AG08396 (cell line): ENCODE measurements around the gene IRX3.

Experiments used
- DNase-seq: peaks from one replicate; pipeline ENCODE4 v3.0.0; 2012; ENCODE audit warnings: low spot score, mixed read lengths

The IRX3 gene

DNA sequence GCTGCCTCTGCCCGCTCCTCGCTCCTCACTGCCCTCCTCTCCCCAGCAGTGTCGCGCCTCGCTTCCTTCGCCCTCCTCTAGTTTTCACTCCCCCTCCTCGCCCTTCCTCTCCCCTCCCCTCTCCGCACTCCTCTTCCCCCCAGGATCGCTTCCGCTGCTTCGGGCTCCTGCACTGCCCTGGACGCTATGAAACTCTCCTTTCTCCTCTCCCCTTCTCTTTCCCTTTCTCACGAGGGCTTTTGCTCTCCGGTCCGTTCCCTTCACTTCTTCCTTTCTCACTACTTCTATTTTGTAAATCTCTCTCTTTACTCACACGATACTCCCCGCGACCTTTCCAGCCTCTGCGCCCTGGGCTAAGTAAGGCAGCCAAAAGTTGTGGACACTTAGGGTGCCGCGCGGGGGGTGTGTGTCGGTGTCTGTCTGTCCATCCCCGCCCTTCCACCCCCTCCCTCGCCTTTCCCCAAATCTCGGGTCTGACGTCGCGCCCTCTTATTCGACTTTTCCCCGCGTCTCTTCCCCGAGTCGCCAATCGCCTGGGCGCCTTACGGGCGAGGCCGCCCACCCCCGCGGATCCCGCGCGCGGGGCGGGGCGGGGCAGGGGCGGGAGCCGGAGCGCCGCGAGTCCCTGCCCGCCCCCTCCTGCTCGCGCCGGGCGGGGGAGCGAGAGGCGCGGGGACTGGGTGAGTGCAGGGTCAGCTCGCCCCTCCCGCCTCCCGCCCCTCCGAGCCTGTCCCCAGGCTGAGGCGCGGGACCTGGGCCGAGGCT, at the start of gene IRX3:
TSS of gene IRX3 (minus strand) at position 422 of the 765 bp plus-strand sequence. CDS start 737 bp downstream, outside the sequence.
- peak; percentile 81 for DNase-seq

GRCh38 chr16:54335230-54335629, 48.6 kb upstream of the IRX3 start:
- no peak for DNase-seq

DNA sequence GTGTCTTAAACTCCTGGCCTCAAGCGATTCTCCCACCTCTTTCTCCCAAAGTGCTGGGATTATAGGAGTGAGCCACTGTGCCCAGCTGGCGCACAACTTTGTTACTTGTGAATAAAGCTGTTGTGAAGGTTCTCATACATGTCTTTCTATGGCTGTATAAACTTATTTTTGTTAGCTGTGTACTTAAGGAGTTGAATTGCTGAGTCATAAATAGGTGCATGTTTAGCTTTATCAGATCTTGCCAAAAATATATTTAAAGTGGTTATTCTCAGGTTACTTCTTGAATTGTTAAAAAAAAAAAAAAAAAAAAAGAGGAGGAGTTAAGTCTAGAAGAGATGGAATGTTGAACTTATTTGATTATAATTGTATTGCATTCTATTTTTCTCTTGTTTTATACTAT, 47.6 kb upstream of the IRX3 start:
- DNase-seq = no peak

GRCh38 chr16:54331241-54332002, 44.8 kb upstream of the IRX3 start:
- no peak for DNase-seq

DNA sequence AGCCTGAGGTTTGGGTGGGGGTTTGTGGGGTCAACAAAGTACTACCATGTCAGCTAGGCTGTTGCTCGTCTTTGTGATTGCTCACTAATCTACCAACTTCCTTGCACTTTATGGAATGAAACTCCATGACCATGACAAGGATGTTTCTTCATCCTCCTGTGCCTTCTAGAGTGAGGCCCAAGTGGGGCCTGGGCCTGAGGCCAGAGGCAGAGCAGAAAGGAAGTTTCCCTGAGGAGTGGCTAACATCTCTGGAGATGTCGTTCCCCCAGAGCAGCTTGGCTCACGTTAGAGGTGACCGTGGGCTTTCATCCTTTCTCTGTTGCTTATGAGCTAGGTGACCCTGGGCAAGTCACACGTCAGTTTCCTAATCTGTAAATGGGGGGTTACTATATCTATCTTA, 41.0 kb upstream of the IRX3 start:
- no peak for DNase-seq

DNA sequence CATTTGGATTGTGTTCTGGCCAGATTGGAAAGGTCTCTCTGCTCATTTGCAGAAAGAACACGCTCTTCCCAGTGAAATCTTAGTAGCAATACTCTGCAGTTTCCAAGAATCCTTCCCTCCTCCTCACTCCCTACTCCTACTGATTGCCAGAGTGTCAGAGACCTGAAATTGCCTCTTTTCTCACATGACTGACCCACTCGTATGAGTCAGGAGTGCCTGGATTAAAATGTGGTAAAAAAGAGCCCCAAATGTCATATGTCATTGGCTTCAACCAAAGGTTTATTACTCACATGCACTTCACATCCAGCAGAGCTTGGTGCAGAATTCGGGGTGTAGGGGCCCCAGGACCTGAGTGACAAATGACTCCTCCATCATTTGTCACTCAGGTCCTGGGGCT, 39.7 kb upstream of the IRX3 start:
- no peak for DNase-seq

DNA sequence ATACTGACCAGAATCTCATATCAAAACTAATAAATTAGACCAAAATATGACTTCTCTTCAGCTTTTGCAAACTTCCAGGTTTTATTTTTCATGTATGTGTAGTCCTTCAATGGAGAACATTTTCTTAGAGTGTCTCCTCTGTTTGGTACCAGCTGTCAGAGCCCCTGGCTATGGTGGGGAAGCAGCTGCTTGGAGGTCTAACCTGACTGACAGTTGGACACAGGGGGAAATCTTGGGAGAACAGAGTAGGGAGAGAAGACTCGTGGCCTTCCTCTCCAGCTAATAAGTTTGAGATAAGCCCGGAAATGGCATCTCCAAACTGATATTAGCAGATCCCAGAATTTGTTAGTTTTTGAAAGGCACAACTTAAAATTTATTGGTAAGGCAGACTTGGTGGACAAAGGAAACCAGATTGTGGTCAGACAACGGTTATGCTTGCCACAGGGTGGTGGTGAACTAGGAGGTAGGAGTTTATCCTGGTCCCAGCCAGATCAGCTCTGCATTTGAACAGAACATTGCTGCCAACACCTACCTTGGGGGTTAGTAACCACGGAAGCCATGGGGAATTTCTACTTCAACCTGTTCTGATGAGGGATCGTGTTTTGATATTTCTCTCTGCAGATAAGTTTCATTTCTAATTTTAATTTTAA, 39.2 kb upstream of the IRX3 start:
- DNase-seq = no peak

DNA sequence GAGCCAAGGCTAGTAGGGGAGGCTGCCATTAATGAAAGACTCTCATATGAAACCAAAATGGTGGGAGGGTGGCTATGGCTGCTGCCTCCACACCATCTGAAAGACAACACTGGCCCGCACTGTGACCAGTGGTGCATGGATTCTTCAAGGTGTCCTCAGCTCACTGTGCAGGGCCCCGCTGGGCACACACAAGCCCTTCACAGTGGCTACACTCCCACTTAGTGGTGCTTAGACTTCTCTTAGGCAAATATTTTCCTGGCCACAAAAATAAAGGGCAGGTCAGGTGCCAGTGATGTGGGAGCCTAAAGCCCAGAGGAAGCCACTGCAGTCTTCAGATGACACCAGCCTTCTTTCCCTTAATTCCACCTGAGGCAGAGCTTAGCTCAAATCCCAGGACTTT, 38.1 kb upstream of the IRX3 start:
- DNase-seq = no peak

- no peak for DNase-seq
Measured at GRCh38 chr16:54320697-54321340, 34.2 kb upstream of the IRX3 start.

- DNase-seq = no peak
Measured at GRCh38 chr16:54318941-54319340, 32.4 kb upstream of the IRX3 start.

DNA sequence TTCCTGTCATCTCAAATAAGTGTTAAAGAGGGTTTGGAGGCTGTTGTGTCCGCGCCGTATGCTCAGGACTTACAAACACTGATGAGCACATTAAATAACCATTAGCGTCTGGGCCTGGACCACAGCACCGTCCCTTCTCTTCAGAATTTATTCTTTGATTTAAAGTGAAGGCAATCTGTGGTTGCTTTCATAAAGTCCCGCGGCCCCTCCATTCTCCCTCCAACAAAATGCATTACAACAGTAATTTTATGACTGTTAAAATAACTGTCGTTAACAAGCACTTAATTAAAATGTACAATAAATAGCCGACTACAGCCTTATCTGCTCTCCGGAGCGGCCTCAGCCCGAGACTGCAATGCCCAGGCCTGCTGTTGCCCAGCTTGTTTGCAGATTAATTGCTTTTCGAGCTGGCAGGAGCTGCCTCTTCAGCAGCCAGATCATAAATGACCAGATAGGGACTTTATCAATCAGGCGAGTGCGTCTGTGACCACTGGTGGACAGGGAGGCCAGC, 30.6 kb upstream of the IRX3 start:
- DNase-seq = no peak

DNA sequence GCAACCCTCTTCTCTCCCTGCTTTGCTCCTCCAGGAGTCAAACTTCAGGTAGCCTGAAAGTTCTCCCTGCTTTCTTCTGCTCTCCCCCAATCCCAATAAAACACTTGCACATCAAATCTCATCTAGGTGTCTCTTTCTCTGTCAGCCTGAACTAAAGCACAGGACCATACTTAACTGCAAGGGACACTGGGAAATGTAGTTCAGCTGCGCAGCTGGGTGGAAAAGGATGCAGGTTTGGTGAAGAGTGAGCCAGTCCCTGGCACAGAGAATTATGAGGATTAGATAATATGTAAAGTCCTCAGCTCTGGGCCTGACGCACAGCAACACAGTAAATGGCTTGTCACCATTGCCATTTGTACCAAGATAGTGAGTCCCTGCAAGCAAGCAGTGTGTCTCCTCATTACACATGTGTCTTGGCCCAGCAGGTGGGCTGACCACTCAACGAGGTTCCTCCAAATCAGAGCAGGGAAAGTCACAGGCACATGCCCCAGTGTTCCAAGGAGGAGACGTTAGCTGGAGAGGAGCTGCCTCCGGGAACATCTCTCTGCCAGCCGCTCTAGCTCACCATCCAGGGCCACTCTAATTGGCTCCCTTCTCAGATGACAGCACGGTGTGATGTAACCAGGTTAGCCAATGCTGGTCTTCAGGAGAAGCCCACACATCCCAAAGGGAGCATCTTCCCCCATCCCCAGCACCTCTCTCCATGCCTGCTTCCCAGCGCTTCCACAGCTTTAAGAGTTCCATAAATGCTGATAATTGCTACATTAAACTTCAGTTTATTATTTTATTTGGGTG, 29.7 kb upstream of the IRX3 start:
- DNase-seq = no peak

DNA sequence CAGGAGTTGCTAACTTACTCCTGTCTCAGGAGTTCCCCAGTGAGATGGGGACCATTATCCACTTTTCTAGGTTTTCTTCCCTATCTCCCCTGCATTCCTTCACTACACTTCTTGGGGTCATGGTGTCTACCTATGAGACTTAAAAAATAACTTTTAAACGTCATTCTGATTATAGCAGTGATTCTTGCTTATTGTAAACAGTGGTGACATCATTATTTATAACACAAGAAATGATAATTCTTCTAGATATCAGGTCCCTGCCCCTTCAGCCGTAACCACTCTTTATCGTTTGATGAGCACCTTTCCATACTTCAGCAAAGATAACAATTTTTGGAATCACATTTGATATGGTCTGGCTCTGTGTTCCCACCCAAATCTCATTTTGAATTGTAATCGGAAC, 27.2 kb upstream of the IRX3 start:
- no peak for DNase-seq

- DNase-seq = no peak
Measured at GRCh38 chr16:54312502-54312991, 26.0 kb upstream of the IRX3 start.

GRCh38 chr16:54309341-54309740, 22.8 kb upstream of the IRX3 start:
- DNase-seq = no peak

- DNase-seq = no peak
Measured at GRCh38 chr16:54305080-54305479, 18.5 kb upstream of the IRX3 start.

DNA sequence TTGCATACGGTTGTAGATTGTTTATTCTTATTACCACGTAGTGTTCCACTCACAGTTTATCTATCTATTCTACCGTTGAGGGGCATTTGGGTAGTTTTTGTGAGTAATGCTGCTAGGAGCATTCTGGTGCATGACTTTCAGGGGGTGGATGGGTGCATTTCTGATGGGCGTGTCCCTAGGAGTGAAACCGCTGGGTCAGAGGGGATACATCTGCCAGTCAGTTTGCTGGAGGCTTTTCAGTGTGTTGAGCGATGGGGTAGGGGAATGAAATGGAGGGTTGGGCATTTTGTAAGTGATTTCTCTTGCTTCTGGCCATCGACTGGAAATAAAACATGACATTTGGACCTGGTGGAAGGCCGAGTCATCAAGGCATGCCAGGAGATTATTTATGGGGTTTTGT, 17.0 kb upstream of the IRX3 start:
- no peak for DNase-seq

DNA sequence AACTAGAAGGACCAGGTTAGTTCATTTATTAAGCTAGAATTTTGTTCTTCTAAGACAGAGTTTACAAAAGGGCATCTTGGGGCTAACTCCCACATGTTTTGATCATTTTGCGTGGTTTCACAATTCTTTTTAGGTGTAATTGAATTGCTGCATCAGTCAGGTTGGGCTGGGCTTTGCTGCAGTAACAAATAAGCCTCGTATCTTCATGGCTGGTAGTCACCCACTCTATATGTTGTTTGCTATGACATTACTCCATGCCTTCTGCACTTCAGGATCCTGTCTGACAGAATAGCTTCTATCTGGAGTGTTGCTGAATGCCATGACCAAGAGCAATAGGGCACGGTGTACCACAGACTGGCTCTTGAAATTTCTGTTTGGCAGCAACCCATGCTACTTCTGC, 10.6 kb upstream of the IRX3 start:
- no peak for DNase-seq

DNA sequence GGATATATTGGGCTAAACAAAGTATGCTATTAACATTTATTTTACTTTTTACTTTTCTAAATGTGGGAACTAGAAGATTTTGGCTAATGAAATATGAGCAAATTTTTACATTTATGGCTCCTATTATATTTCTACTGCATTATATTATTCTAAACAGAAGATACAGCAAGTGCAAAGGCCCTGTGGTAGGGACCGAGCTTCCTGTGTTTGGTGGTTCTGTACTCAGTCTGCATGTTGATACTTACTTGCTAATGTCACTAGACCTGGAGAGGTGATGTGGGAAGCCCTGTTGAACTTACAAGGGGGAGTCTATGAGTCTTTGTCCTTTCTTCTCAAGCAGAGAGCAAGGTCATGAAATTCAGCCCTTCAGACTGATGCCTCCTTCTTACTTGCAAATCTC, 10.0 kb upstream of the IRX3 start:
- DNase-seq = no peak

DNA sequence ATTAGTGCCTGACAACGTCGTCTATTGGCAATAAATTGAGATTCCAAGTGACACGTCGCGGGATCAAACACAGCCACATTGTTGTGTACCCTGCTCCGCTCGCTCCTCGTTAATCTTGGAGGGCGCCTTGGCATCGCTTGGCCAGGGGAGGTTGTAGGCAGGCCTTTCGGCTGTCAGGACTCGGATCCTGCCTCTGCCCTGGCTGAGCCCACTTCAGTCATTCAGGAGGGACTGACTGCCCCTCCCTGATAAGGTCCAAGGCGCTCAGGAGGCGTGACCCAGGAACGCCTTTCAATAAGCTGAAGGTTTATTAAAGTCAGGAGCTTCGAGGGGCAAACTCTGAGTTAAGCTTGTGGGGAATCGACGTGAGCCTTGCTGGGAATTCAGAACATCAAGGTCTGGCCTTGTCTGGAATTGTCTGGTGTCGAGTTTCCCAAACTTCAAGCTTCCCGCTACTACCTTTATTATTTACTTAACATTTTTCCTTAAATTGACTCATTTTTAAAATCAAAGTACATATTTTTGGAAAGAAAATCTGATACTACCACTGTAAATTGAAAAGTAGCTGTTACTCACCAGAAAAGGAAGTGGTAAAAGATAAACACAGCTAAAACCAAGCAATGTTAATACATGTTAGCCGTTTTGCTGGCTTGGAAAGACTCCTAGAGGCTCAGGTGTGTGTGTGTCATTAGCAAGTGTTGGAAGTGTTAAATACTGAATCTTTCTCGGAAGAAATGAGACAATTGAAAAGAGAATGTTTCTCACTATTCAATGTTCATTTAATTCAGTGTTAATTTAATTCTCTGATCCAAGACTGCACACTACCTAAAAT, 5.3 kb upstream of the IRX3 start:
- DNase-seq = no peak
